PC-9 (cell line): ENCODE data around the gene PGA5.

ENCODE experiments used
- CTCF ChIP-seq: fragments of 200-600 bp; sonication (generic); conservative IDR thresholded peaks from 2 replicates; pipeline ENCODE4 v1.6.1; 2017; ENCODE audit warnings: mixed run types, antibody characterized with exemption, mild to moderate bottlenecking, moderate library complexity
- EZH2 ChIP-seq: fragments of 200-600 bp; sonication (generic); IDR thresholded peaks from 2 replicates; pipeline ENCODE4 v1.8.0; 2017; ENCODE audit warnings: antibody characterized with exemption, low read depth

DNA sequence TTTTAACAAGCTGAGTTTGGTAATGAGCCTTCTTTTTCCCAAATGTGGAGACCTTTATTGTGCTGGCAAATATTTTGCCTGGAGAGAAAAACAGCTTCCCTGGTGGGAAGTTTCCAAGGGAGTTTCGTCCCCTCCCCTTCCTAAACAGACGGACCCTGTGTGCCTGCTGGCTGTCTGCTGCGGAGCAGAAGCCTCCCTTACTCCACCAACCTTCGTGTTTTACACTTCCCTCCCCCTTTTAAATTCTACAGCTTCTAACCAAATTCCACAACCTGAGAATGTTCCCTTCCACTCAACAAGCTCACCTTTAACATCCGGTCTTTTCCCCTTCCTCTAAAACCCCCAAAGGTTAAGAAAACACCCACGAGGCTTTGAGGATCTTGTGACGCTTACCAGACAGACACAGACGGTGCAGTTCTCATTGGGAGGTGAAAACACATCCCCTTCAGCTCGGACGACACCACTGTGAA lies 37.1 kb downstream of the PGA5 start:
- TF ChIP-seq CTCF: no peak
- TF ChIP-seq EZH2: no peak
